ENCODE data around the gene CLEC19A. TPM values are rescaled to one million over a fixed set of nuclear protein-coding genes. Genes with fewer than 3 reads are reported as not detected.
A peak's percentile ranks its signal among the peaks of the same experiment; 100 is the strongest.

CLEC19A gene
- total RNA-seq, 1 donor from 2014 or later, result not detected

DNA sequence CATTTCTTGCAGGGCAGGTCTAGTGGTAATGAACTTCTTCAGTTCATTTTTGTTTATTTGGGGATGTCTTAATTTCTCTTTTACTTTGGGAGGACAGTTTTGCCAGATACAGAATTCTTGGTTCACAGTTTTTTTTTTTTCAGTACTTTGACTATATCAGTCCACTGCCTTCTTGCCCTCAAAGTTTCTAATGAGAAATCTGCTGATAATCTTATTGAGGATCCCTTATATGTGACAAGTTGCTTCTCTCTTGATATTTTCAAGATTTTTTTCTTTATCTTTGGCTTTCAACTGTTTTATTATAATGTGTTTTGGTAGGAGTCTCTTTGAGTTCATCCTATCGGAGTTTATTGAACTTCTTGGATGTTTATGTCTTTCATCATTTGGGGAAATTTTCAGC, 42.8 kb downstream of the CLEC19A start:
- no peak for DNase-seq

DNA sequence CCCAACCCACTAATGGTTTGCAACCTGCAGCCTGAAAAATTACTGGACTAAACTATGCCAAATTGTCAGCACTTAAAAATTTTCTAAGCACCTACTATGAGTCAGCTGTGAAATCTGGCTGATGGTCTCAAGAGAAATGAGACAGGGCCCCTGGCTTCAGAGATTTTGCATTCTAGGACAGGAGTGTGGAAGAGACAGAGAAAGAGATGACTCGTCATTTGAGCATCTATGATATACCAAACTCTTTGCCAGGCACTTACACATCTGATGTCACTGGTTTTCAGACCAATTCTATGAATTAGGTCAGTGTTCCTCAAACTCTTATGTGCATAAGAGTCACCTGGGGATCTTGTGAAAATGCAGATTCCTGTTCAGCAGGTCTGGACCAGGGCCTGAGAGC, 44.4 kb downstream of the CLEC19A start:
- DNase-seq, result no peak

DNA sequence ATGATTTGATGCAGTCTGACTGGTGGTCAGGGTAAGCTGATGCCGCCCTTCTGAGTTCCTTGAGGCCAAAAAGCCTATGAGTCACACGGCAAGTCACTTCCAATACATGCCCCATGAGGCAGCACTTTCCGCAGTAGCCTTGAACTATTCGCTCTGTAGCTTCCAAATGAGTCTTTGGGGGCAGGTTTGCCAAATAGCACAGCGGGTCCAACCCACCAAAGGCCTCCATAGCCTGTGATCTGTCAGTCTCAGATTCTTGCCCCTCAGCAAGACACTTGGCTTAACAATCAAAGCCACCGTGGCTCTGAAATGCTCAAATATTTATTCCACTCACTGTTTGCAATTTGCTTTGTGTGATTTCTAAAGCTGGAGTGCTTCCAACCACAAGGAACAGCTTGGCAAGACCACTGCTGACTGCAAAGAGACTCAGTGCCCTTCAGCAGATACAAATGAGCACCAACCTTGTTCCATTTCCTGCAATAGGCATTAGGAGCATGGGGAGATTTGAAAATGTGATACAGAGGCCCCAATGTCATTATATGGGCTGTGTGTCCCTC, 45.4 kb downstream of the CLEC19A start:
- peak; percentile 4 for DNase-seq

- DNase-seq, result no peak
Observed at GRCh38 chr16:19331794-19332193, 46.3 kb downstream of the CLEC19A start.

- no peak for DNase-seq
Observed at GRCh38 chr16:19338335-19338734, 52.8 kb downstream of the CLEC19A start.

DNA sequence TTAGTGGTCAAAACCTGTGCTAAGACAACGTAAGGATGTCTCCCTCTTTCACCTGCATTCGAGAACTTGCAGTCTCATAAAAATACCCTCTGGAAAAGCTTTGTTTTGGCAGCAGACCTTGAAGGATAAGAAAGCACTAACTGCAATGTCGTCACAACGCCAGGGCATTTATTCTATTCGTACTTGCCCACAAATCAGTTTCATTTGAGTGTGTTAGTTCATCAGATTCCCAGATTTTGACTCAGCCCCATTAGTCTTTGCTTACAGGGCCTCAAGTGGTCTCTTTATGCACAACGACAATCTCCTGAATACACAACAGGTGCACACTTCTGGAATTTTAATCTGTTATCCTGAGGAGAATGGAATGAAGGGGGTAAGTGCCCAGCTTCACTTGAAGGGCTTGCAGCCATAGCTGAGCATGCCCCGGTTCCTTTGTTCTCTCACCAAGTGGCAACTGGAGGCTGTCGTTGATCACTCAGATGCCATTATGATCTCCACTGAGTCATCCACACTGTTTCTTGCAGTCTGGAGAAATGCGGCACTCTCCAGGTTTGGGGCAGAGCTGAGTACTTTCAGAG, 58.8 kb downstream of the CLEC19A start:
- DNase-seq, result peak; percentile 6

GRCh38 chr16:19344980-19345379, 59.4 kb downstream of the CLEC19A start:
- no peak for DNase-seq

DNA sequence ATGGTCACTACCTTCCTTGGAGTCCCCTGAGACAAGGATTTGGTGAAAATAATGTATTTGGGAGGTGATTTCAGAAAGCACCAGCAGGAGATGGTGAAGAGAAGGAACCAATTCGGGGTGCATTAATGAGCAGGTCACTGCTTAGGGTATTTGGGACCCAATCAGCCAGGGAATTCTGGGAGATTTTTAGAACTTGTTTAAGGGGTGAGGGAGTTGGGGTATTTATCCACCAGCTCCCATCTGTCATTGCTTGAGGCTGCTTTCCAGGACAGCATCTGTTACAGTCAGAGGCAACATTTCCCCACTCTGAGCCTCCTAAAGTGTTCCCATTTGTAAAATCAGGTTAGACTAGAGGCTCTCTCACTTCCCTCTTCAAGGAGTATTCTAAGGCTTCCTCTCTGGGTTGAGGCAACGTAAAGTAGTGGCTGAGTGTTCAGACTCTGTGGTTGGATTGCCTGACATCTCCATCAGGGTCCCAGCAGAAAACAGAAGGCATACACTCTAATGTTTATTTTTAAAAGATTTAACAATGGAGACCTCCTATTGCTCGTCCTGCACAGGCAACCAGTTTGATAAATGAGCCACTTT, 60.9 kb downstream of the CLEC19A start:
- no peak for DNase-seq

DNA sequence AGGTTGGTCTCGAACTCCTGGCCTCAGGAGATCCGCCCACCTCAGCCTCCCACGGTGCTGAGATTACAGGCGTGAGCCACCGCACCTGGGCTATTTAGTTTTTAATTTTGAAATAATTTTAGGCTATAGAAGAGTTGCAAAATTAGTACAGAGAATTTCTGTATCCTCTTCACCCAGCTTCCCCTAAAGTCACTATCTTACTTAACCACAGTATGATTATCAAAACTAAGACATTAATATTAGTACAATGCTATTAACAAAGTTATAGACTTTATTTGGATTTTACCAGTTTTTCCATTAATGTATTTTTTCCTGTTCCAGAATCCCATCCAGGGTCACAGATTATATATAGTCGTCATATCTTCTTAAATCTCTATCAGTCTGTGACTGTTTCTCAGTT, 62.6 kb downstream of the CLEC19A start:
- no peak for DNase-seq

GRCh38 chr16:19348578-19349315, 63.2 kb downstream of the CLEC19A start:
- DNase-seq, result peak; percentile 2

DNA sequence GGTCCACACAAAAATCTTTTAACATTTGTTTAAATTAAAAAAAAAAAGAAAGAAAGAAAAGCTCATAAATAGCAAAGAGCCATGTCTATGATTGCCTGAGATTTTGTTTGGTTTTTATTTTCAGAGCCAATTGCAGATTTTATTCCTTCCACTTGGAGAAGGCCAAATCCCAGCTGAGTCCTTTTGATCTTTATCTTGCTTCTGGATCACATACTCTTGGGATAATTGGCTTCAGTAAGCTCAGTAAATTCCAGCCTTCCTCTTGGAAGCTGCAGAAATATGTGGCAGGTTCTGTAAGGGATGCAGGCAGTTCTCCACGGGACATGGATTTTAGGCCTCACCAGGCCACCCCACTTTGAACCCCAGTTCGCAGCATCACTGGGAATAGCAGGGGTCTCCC, 68.8 kb downstream of the CLEC19A start:
- DNase-seq, result no peak

GRCh38 chr16:19356024-19356952, 70.8 kb downstream of the CLEC19A start:
- no peak for DNase-seq

DNA sequence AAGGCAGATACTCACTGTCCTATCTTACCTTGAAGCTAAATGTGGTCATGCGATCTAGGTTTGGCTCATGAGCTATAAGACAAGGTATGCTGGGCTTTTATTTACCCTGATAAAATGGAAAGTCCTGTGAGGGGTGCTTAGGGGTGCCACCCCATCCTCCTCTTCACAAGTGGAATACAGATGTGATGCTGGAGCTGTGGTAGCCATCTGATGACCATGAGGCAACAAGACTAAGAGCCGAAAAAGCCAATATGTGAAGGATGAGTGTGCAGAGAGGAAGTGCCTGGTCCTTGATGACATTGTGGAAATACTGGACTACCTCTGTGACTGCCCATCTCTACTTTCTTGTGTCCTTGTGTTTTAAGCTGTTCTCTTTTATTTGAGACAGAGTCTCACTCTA, 74.0 kb downstream of the CLEC19A start:
- no peak for DNase-seq

Other genes with a start within 250 kb of the CLEC19A start
- gene COQ7, start 218.1 kb upstream of the CLEC19A start, total RNA-seq, result 46.5 TPM
- 41.9 TPM for gene ITPRIPL2, start 171.8 kb upstream of the CLEC19A start, total RNA-seq
- 5.8 TPM for gene SYT17, start 117.5 kb upstream of the CLEC19A start, total RNA-seq
- 0.72 TPM for gene TMC5, start 132.2 kb downstream of the CLEC19A start, total RNA-seq
- 46.4 TPM for gene GDE1, start 236.4 kb downstream of the CLEC19A start, total RNA-seq
- gene CCP110, start 238.2 kb downstream of the CLEC19A start, total RNA-seq, result 36.9 TPM

Measured in tongue (tissue), 2 donors.